Measurements from ENCODE around the gene TEX13D.
"Not testable (repeated sequence)": the region's sequence is repeated elsewhere in the genome, so short reads cannot be mapped to it uniquely, and the experiment has no call there.

TEX13D gene

GRCh38 chrX:124333862-124334261 is 1.4 kb downstream of the TEX13D start:
- H3K4me1 ChIP-seq (ENCODE audit: low read length), result 0 out of 2 replicates have a peak, but pooled peaks cover 3% of the 10 kb centered on the region
- no peak overlapping the region for H3K27ac ChIP-seq (ENCODE audit: low read length)
- no peaks in the 10 kb centered on the region for H3K9me3 ChIP-seq (ENCODE audit: insufficient read depth, low read length)
- H3K9ac ChIP-seq (ENCODE audit: low read length), result no peak overlapping the region
- H3K36me3 ChIP-seq (replicated peaks; ENCODE audit: low read depth, low read length), result no peaks in the 10 kb centered on the region
- H3K79me2 ChIP-seq (ENCODE audit: low read length), result no peaks in the 10 kb centered on the region
- TF ChIP-seq CTCF (IDR thresholded peaks at IDR 0.05; ENCODE audit: low read depth, low read length) (no peak), EZH2phosphoT487 (IDR thresholded peaks at IDR 0.05; ENCODE audit: low read depth) (no peak)
- no peak overlapping the region for H3K4me2 ChIP-seq (ENCODE audit: low read length)
- H3K4me3 ChIP-seq (ENCODE audit: low read length), result no peak overlapping the region
- no peak overlapping the region for H2AFZ ChIP-seq (ENCODE audit: low read depth, low read length)
- H4K20me1 ChIP-seq (ENCODE audit: insufficient read depth, low read length), result no peaks in the 10 kb centered on the region
- H3K27me3 ChIP-seq (ENCODE audit: low read depth, low read length), result no peaks in the 10 kb centered on the region

DNA sequence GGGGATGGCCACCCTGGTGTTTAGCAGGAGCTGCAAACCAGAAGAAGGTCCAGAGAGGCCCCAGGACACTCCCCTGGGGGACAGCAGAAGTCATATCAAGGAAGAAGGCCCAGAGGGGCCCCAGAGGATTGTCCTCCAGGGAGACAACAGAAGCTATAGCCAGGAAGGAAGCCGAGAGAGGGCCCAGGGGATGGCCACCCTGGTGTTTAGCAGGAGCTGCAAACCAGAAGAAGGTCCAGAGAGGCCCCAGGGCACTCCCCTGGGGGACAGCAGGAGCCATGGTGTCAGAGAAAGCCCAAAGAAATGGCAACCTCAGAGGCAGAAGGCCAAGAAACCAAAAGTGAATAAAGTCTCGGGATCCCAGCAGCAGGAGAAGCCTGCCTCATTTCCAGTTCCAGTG is 2.1 kb downstream of the TEX13D start:
- H2AFZ ChIP-seq (ENCODE audit: low read depth, low read length); H4K20me1 ChIP-seq (ENCODE audit: insufficient read depth, low read length); H3K4me3 ChIP-seq (ENCODE audit: low read length); H3K4me2 ChIP-seq (ENCODE audit: low read length); H3K36me3 ChIP-seq (replicated peaks; ENCODE audit: low read depth, low read length); H3K79me2 ChIP-seq (ENCODE audit: low read length); H3K27me3 ChIP-seq (ENCODE audit: low read depth, low read length); H3K9ac ChIP-seq (ENCODE audit: low read length); H3K4me1 ChIP-seq (ENCODE audit: low read length); H3K9me3 ChIP-seq (ENCODE audit: insufficient read depth, low read length); H3K27ac ChIP-seq (ENCODE audit: low read length): not testable (repeated sequence)

DNA sequence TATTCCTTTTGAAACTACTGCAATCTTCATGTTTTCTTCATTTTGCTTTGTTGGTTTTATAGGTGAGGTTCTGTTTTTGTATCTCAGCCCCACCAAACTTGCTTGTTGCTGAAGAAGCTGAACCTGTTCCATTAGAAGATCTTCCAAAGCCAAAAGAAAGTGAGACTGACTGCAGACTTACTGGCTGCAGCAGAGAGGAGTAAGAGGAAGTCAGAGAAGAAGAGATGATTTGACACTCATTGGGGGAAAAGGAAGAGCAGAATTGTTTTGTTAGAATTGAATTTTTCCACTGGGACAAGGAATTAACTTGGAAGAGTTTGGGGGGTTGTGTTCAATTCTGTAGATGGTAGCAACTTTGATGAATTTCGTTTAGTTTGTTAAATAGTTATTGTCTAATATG is 3.1 kb downstream of the TEX13D start:
- Histone ChIP-seq H3K79me2 (ENCODE audit: low read length) (no peaks in the 10 kb centered on the region), H3K27me3 (ENCODE audit: low read depth, low read length) (no peaks in the 10 kb centered on the region), H4K20me1 (ENCODE audit: insufficient read depth, low read length) (no peaks in the 10 kb centered on the region), H3K9ac (ENCODE audit: low read length) (no peak overlapping the region), H3K4me3 (ENCODE audit: low read length) (no peak overlapping the region), H3K36me3 (replicated peaks; ENCODE audit: low read depth, low read length) (no peaks in the 10 kb centered on the region), H3K4me1 (ENCODE audit: low read length) (0 out of 2 replicates have a peak, but pooled peaks cover 3% of the 10 kb centered on the region), H3K27ac (ENCODE audit: low read length) (no peak overlapping the region), H3K4me2 (ENCODE audit: low read length) (no peak overlapping the region), H3K9me3 (ENCODE audit: insufficient read depth, low read length) (no peaks in the 10 kb centered on the region), H2AFZ (ENCODE audit: low read depth, low read length) (no peak overlapping the region)
- TF ChIP-seq CTCF (IDR thresholded peaks at IDR 0.05; ENCODE audit: low read depth, low read length), result no peak
- no peak for TF ChIP-seq EZH2phosphoT487 (IDR thresholded peaks at IDR 0.05; ENCODE audit: low read depth)

DNA sequence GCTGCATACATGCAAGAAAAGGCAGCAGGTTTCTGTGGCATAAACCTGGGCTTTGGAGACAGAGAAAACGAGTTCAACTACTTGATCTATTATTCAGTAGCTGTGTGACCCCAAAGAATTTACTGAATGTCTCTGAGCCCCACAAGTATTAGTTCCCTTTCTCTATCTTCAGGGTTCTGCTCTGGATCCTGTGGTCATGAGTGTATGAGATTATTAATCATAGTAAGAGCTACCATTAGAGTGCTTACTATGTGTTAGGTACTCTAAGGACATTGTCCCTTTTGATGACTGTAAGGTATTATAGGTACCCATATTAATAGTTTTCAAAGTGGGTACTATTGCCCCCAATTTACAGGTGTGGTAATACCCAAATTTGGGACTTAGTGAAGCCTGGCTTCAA is 5.5 kb downstream of the TEX13D start:
- Histone ChIP-seq H3K9ac (ENCODE audit: low read length) (no peak overlapping the region), H3K79me2 (ENCODE audit: low read length) (no peaks in the 10 kb centered on the region), H4K20me1 (ENCODE audit: insufficient read depth, low read length) (no peaks in the 10 kb centered on the region), H3K27me3 (ENCODE audit: low read depth, low read length) (no peaks in the 10 kb centered on the region), H3K36me3 (replicated peaks; ENCODE audit: low read depth, low read length) (no peaks in the 10 kb centered on the region), H3K4me1 (ENCODE audit: low read length) (peaks cover 12% of the 10 kb centered on the region), H3K9me3 (ENCODE audit: insufficient read depth, low read length) (no peaks in the 10 kb centered on the region), H2AFZ (ENCODE audit: low read depth, low read length) (no peak overlapping the region), H3K4me2 (ENCODE audit: low read length) (no peak overlapping the region), H3K27ac (ENCODE audit: low read length) (no peak overlapping the region), H3K4me3 (ENCODE audit: low read length) (no peak overlapping the region)
- TF ChIP-seq CTCF (IDR thresholded peaks at IDR 0.05; ENCODE audit: low read depth, low read length) (no peak), EZH2phosphoT487 (IDR thresholded peaks at IDR 0.05; ENCODE audit: low read depth) (no peak)

Data from OCI-LY3 (cell line).